Gastrocnemius medialis (tissue), 4 donors: Measurements from ENCODE around the gene SCP2.

Experiments used
- CTCF ChIP-seq, 5 experiments: fragments of 450-650 bp in 3 of 5; fragments of 200-600 bp in 2 of 5; sonication (generic) in 2 of 5; IDR thresholded peaks in 4 of 5; conservative IDR thresholded peaks in 1 of 5; 1 replicate in 4 of 5; 2 replicates in 1 of 5; pipeline ENCODE4 v1.5.1; 2016 to 2019; ENCODE audit warnings: antibody characterized with exemption in 5 of 5, mild to moderate bottlenecking in 3 of 5, moderate library complexity in 3 of 5
- POLR2A ChIP-seq, 2 donors: fragments of 450-650 bp; IDR thresholded peaks; one replicate each; pipeline ENCODE4 v1.6.1; 2017; ENCODE audit warnings: antibody characterized with exemption in 2 of 2, mild to moderate bottlenecking in 2 of 2, moderate library complexity in 2 of 2

- no peak for TF ChIP-seq CTCF (IDR thresholded peaks at IDR 0.05 in 4 of 5, conservative IDR thresholded peaks at IDR 0.05 in 1 of 5)
- TF ChIP-seq POLR2A (IDR thresholded peaks at IDR 0.05), result no peak
These were observed 98.1 kb downstream of the SCP2 start for GRCh38 chr1:53025034-53025768.
